NT2/D1 (cell line): Measurements from ENCODE around the gene ADAMTS19.

ENCODE experiments used
- SUZ12 ChIP-seq: IDR thresholded peaks from 2 replicates; pipeline ENCODE4 v1.6.1; 2011; ENCODE audit not compliant: insufficient read length, insufficient read depth; ENCODE audit errors: extremely low read depth
- YY1 ChIP-seq: IDR thresholded peaks from 2 replicates; pipeline ENCODE4 v1.6.1; 2011; ENCODE audit not compliant: insufficient read length, insufficient read depth
- ZNF274 ChIP-seq: IDR thresholded peaks from 2 replicates; pipeline ENCODE4 v1.6.1; 2011; ENCODE audit warnings: mild to moderate bottlenecking, low read depth, low read length

GRCh38 chr5:129460672-129460935 is 506 bp downstream of the ADAMTS19 start:
- no peak for TF ChIP-seq YY1
- TF ChIP-seq ZNF274: no peak
- TF ChIP-seq SUZ12: no peak
